WERI-Rb-1 (cell line): Measurements from ENCODE around the gene TM6SF1.
"Not testable (repeated sequence)": the region's sequence is repeated elsewhere in the genome, so short reads cannot be mapped to it uniquely, and the experiment has no call there.

Experiments
- DNase-seq: peaks from one replicate; pipeline ENCODE4 v3.0.0-alpha.2; 2020
- H3K27ac ChIP-seq: fragments of 250-450 bp; sonication (Bioruptor Pico); 2 replicates; pipeline ENCODE4 v1.5.1; 2020; ENCODE audit warnings: mild to moderate bottlenecking, moderate library complexity
- H3K27me3 ChIP-seq: fragments of 250-450 bp; sonication (Bioruptor Pico); 2 replicates; pipeline ENCODE4 v1.5.1; 2021; ENCODE audit warnings: mild to moderate bottlenecking, low read depth, moderate library complexity; ENCODE audit not compliant: insufficient read depth, severe bottlenecking
- H3K36me3 ChIP-seq: fragments of 250-450 bp; sonication (Bioruptor Pico); 2 replicates; pipeline ENCODE4 v1.5.1; 2020; ENCODE audit warnings: mild to moderate bottlenecking, moderate library complexity
- H3K4me3 ChIP-seq: 2 replicates; pipeline ENCODE4 v1.5.1; 2011; ENCODE audit warnings: low read depth, mild to moderate bottlenecking, control low read depth, low read length
- H3K9me3 ChIP-seq: fragments of 250-450 bp; sonication (Bioruptor Pico); 2 replicates; pipeline ENCODE4 v1.5.1; 2021; ENCODE audit warnings: mild to moderate bottlenecking, moderate library complexity; ENCODE audit not compliant: severe bottlenecking
- CTCF ChIP-seq: IDR thresholded peaks from 2 replicates; pipeline ENCODE4 v1.5.1; 2011; ENCODE audit warnings: low read depth, mild to moderate bottlenecking, control low read depth, inconsistent platforms, low read length

TM6SF1 gene

GRCh38 chr15:83127547-83128150, 20.2 kb downstream of the TM6SF1 start:
- no peak for TF ChIP-seq CTCF
- Histone ChIP-seq H3K4me3 (no peak overlapping the region), H3K9me3 (no peaks in the 10 kb centered on the region), H3K36me3 (peaks cover 9% of the 10 kb centered on the region), H3K27me3 (no peaks in the 10 kb centered on the region), H3K27ac (no peak overlapping the region)
- no peak for DNase-seq

GRCh38 chr15:83129791-83130190, 22.3 kb downstream of the TM6SF1 start:
- Histone ChIP-seq H3K4me3 (no peak overlapping the region), H3K27me3 (no peaks in the 10 kb centered on the region), H3K36me3 (peaks cover 9% of the 10 kb centered on the region), H3K27ac (peak overlapping the region; percentile 61), H3K9me3 (no peaks in the 10 kb centered on the region)
- TF ChIP-seq CTCF, result no peak
- peak; percentile 44 for DNase-seq

GRCh38 chr15:83132861-83133523, 25.5 kb downstream of the TM6SF1 start:
- no peak for TF ChIP-seq CTCF
- DNase-seq, result no peak
- peaks cover 22% of the 10 kb centered on the region for H3K36me3 ChIP-seq

GRCh38 chr15:83142151-83142550, 34.7 kb downstream of the TM6SF1 start:
- peaks cover 74% of the 10 kb centered on the region for H3K36me3 ChIP-seq
- H3K27ac ChIP-seq, H3K9me3 ChIP-seq, DNase-seq, H3K4me3 ChIP-seq, H3K27me3 ChIP-seq: not testable (repeated sequence)

More at GRCh38 chr15:83132861-83133523, 25.5 kb downstream of the TM6SF1 start:
- no peak overlapping the region for H3K4me3 ChIP-seq
- H3K27ac ChIP-seq, result no peak overlapping the region
- no peaks in the 10 kb centered on the region for H3K27me3 ChIP-seq
- H3K9me3 ChIP-seq, result no peaks in the 10 kb centered on the region

GRCh38 chr15:83144771-83145170, 37.3 kb downstream of the TM6SF1 start:
- DNase-seq, result no peak
- TF ChIP-seq CTCF, result no peak
- no peaks in the 10 kb centered on the region for H3K27me3 ChIP-seq
- H3K27ac ChIP-seq, result no peak overlapping the region
- H3K9me3 ChIP-seq, result no peaks in the 10 kb centered on the region
- no peak overlapping the region for H3K4me3 ChIP-seq
- peaks cover 82% of the 10 kb centered on the region for H3K36me3 ChIP-seq

- H3K36me3 ChIP-seq, result peaks cover 89% of the 10 kb centered on the region
- no peak overlapping the region for H3K27ac ChIP-seq
- H3K27me3 ChIP-seq, result no peaks in the 10 kb centered on the region
- DNase-seq, result no peak
- no peaks in the 10 kb centered on the region for H3K9me3 ChIP-seq
- no peak for TF ChIP-seq CTCF
- H3K4me3 ChIP-seq, result no peak overlapping the region
Observed at GRCh38 chr15:83153288-83153687, 45.8 kb downstream of the TM6SF1 start.
